Stimulated activated CD4-positive, alpha-beta T cell treated with anti-CD3 and anti-CD28 coated beads, Interleukin-1b, Interleukin-23, amount 100 ng/mL, for 1 hour (primary cell): Measurements from ENCODE around the gene PDZRN3.

Experiments
- DNase-seq, 2 donors: peaks; one replicate each; pipeline ENCODE4 v3.0.0-alpha.2; 2020; ENCODE audit warnings: low read depth in 2 of 2

PDZRN3 gene

GRCh38 chr3:73622091-73622805, 2.5 kb downstream of the PDZRN3 start:
- DNase-seq = no peak

- no peak for DNase-seq
Measured at GRCh38 chr3:73621388-73621787, 3.4 kb downstream of the PDZRN3 start.

- no peak for DNase-seq
Measured at GRCh38 chr3:73618461-73618860, 6.3 kb downstream of the PDZRN3 start.

GRCh38 chr3:73616056-73616455, 8.7 kb downstream of the PDZRN3 start:
- no peak for DNase-seq

GRCh38 chr3:73614419-73614818, 10.3 kb downstream of the PDZRN3 start:
- DNase-seq = no peak

GRCh38 chr3:73611176-73611575, 13.6 kb downstream of the PDZRN3 start:
- DNase-seq = no peak

- no peak for DNase-seq
Measured at GRCh38 chr3:73610493-73610892, 14.2 kb downstream of the PDZRN3 start.

- DNase-seq = no peak
Measured at GRCh38 chr3:73609655-73610054, 15.1 kb downstream of the PDZRN3 start.

- no peak for DNase-seq
Measured at GRCh38 chr3:73609315-73609641, 15.5 kb downstream of the PDZRN3 start.

GRCh38 chr3:73608456-73609314, 16.1 kb downstream of the PDZRN3 start:
- DNase-seq = no peak

- no peak for DNase-seq
Measured at GRCh38 chr3:73605861-73606260, 18.9 kb downstream of the PDZRN3 start.

GRCh38 chr3:73605412-73605811, 19.3 kb downstream of the PDZRN3 start:
- DNase-seq = no peak

GRCh38 chr3:73604451-73604850, 20.3 kb downstream of the PDZRN3 start:
- no peak for DNase-seq

- DNase-seq = no peak
Measured at GRCh38 chr3:73603762-73604171, 21.0 kb downstream of the PDZRN3 start.

- no peak for DNase-seq
Measured at GRCh38 chr3:73602170-73602569, 22.6 kb downstream of the PDZRN3 start.

GRCh38 chr3:73601481-73601880, 23.3 kb downstream of the PDZRN3 start:
- no peak for DNase-seq

- no peak for DNase-seq
Measured at GRCh38 chr3:73601011-73601410, 23.7 kb downstream of the PDZRN3 start.

GRCh38 chr3:73600293-73600938, 24.3 kb downstream of the PDZRN3 start:
- DNase-seq = no peak

GRCh38 chr3:73599605-73600004, 25.1 kb downstream of the PDZRN3 start:
- DNase-seq = no peak

GRCh38 chr3:73597476-73597875, 27.3 kb downstream of the PDZRN3 start:
- no peak for DNase-seq

- DNase-seq = no peak
Measured at GRCh38 chr3:73592154-73593144, 32.3 kb downstream of the PDZRN3 start.
